ENCODE measurements around the gene ALOX5. TPM values are rescaled to one million over a fixed set of nuclear protein-coding genes. Genes with fewer than 3 reads are reported as not detected.
A peak's percentile ranks its signal among the peaks of the same experiment; 100 is the strongest.

The ALOX5 gene
- total RNA-seq, 1 donor from 2014 or later = 181 TPM

DNA sequence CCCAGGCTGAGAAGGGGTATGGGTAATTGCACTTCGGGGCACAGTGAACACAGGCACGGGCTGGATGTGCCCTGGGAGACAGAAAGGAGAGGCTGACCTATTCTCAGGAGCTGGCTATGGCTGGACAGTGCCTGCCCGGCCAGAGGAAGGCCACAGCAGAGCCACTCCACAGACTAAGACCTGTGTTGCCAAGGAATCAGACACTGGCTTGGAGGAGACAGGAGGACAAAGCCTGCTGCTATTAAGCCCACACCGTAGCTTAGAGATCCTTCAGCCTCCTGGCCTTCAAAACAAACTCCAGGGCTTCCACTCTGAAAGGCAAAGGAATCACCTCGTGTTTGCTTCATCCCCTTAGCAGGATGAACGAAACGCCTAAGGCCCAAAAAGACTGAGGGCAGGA, 82.2 kb downstream of the ALOX5 start:
- intact Hi-C loops (cut with micrococcal nuclease) = no loop called here
- CTCF ChIA-PET = no interaction called here
- Mint-ChIP-seq H3K4me1 (peaks cover 71% of the 10 kb centered on the region), H3K27ac (peak overlapping the region; percentile 71), H3K27me3 (no peaks in the 10 kb centered on the region), H3K9me3 (peaks cover 5% of the 10 kb centered on the region), H3K4me3 (no peak overlapping the region), H3K36me3 (ENCODE audit: low read depth) (peaks cover 52% of the 10 kb centered on the region)
- ATAC-seq (ENCODE audit: low read depth) = no peak
- TF ChIP-seq, protein P1, sequence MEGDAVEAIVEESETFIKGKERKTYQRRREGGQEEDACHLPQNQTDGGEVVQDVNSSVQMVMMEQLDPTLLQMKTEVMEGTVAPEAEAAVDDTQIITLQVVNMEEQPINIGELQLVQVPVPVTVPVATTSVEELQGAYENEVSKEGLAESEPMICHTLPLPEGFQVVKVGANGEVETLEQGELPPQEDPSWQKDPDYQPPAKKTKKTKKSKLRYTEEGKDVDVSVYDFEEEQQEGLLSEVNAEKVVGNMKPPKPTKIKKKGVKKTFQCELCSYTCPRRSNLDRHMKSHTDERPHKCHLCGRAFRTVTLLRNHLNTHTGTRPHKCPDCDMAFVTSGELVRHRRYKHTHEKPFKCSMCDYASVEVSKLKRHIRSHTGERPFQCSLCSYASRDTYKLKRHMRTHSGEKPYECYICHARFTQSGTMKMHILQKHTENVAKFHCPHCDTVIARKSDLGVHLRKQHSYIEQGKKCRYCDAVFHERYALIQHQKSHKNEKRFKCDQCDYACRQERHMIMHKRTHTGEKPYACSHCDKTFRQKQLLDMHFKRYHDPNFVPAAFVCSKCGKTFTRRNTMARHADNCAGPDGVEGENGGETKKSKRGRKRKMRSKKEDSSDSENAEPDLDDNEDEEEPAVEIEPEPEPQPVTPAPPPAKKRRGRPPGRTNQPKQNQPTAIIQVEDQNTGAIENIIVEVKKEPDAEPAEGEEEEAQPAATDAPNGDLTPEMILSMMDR (IDR thresholded peaks at IDR 0.05) = no peak
- DNase-seq = no peak
- POLR2A ChIA-PET = no interaction called here

GRCh38 chr10:45456822-45457221, 82.8 kb downstream of the ALOX5 start:
- Mint-ChIP-seq H3K4me3 (no peak overlapping the region), H3K27ac (peak overlapping the region; percentile 71), H3K36me3 (ENCODE audit: low read depth) (peaks cover 50% of the 10 kb centered on the region), H3K9me3 (no peaks in the 10 kb centered on the region), H3K4me1 (peaks cover 73% of the 10 kb centered on the region), H3K27me3 (no peaks in the 10 kb centered on the region)
- intact Hi-C loops (cut with micrococcal nuclease) = no loop called here
- ATAC-seq (ENCODE audit: low read depth) (no peak), DNase-seq (no peak)
- ChIA-PET CTCF (no interaction called here), POLR2A (no interaction called here)
- TF ChIP-seq, protein P1 (IDR thresholded peaks at IDR 0.05) = no peak

DNA sequence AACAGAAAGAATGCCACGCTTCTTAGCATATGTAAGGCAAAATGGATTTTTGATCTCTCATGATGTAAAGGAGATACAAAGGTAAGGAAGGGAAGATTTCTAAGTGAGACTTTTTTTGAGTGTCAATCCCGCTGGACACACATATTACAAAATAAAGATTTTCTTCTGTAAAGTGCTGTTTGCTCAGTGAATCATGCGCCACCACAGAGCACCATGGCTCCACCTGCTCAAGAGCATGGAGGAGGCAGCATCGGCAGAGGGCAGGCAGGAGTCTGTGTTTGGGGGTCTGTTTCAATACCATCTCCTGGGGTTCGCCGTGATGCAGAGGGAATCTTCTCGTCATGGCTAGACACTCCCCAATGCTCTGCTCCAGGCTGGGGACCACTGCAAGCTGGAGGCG, 83.5 kb downstream of the ALOX5 start:
- ChIA-PET POLR2A (no interaction called here), CTCF (no interaction called here)
- Mint-ChIP-seq H3K9me3 (no peaks in the 10 kb centered on the region), H3K27ac (peak overlapping the region; percentile 54), H3K36me3 (ENCODE audit: low read depth) (peaks cover 50% of the 10 kb centered on the region), H3K4me1 (peaks cover 80% of the 10 kb centered on the region), H3K27me3 (no peaks in the 10 kb centered on the region), H3K4me3 (no peak overlapping the region)
- ATAC-seq (ENCODE audit: low read depth) = no peak
- TF ChIP-seq, protein P1 (IDR thresholded peaks at IDR 0.05) = no peak
- intact Hi-C loops (cut with micrococcal nuclease) = no loop called here
- no peak for DNase-seq

DNA sequence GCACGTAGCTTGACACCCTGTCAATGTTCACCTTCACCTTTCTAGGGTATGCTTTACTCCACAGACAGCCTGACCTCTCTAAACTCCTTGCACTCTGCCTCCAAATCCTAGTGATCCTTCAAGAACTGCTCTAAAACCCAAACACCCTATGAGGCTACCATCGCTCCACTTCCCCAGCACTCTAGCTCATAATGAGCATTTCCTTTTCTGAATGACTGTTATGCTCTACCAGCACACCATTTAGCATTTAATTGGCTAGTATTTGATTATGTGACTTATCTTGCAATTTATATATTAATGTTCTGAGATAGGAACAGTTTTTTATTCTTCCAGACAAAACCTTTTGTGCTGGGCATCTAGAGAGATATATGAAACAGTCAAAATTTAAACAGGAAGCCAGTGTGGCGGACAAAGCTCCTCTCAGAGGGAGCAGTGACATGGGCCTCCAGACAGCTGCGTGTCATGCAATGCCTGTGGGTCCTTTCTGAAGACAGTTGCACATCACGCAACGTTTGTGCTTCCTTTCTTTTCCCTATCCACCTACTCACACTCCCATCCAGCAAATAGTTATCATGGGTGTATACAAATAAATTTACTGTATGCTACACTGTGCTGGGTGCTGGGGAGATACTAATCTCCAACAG, 86.3 kb downstream of the ALOX5 start:
- DNase-seq (no peak), ATAC-seq (ENCODE audit: low read depth) (peak; percentile 43)
- peaks cover 90% of the 10 kb centered on the region for H3K4me1 Mint-ChIP-seq
- TF ChIP-seq, protein P1 (IDR thresholded peaks at IDR 0.05) = no peak
- no peaks in the 10 kb centered on the region for H3K27me3 Mint-ChIP-seq
- peaks cover 51% of the 10 kb centered on the region for H3K36me3 Mint-ChIP-seq (ENCODE audit: low read depth)
- no peaks in the 10 kb centered on the region for H3K9me3 Mint-ChIP-seq
- H3K27ac Mint-ChIP-seq = peak overlapping the region; percentile 98
- CTCF ChIA-PET = interaction anchor here (0.8 to 2.9 kb wide), 7 partner anchors 26 to 212 kb away, joined by 3 to 18 read pairs (median 3); no protein-coding TSS in a partner anchor
- intact Hi-C loops (cut with micrococcal nuclease) = loop anchor here (5.0 kb wide), 4 partner anchors 267 to 562 kb away; partner anchors contain the start of genes TIMM23, WASHC2C and ZNF22
- peak overlapping the region; percentile 62 for H3K4me3 Mint-ChIP-seq
- POLR2A ChIA-PET = interaction anchor here (0.9 to 4.7 kb wide), 11 partner anchors 7 to 267 kb away, joined by 4 to 92 read pairs (median 12); partner anchors contain the start of genes ALOX5 and WASHC2C

DNA sequence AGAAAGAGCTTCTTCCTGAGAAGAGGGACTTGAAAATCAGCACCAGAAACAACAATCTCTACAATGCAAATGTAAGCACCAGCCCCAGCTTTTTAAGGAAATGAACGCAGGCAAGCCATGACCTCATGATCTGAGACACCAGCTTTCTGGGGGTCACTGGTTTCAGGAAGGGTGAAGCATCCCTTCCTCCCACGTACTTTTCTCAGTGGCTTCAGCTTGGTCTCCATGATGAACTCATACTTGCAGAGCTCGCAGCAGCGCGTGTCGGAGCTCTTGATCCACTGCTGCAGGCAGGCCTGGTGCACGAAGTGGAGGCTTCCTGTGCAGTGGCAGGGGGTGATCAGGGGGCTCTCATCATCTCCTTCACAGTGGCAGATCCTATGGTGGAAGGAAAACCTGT, 87.0 kb downstream of the ALOX5 start:
- peak; percentile 49 for ATAC-seq (ENCODE audit: low read depth)
- peaks cover 90% of the 10 kb centered on the region for H3K4me1 Mint-ChIP-seq
- peak overlapping the region; percentile 62 for H3K4me3 Mint-ChIP-seq
- intact Hi-C loops (cut with micrococcal nuclease) = loop anchor here (5.0 kb wide), 4 partner anchors 266 to 561 kb away; partner anchors contain the start of genes TIMM23, WASHC2C and ZNF22
- no peak for DNase-seq
- H3K27ac Mint-ChIP-seq = peak overlapping the region; percentile 98
- peaks cover 44% of the 10 kb centered on the region for H3K36me3 Mint-ChIP-seq (ENCODE audit: low read depth)
- no peaks in the 10 kb centered on the region for H3K27me3 Mint-ChIP-seq
- TF ChIP-seq, protein P1 (IDR thresholded peaks at IDR 0.05) = no peak
- H3K9me3 Mint-ChIP-seq = no peaks in the 10 kb centered on the region
- ChIA-PET POLR2A (interaction anchor here (0.5 to 4.7 kb wide), 13 partner anchors 8 to 266 kb away, joined by 3 to 92 read pairs (median 10); partner anchors contain the start of genes ALOX5 and WASHC2C), CTCF (interaction anchor here (0.8 to 2.9 kb wide), 6 partner anchors 26 to 211 kb away, joined by 3 to 18 read pairs (median 4); no protein-coding TSS in a partner anchor)

All from activated B cell treated with CpG ODN at 0.5 μM for 24 hours (primary cell).